G401 (cell line): Measurements from ENCODE around the gene DDN. TPM values are rescaled to one million over a fixed set of nuclear protein-coding genes. Genes with fewer than 3 reads are reported as not detected.
A peak's percentile ranks its signal among the peaks of the same experiment; 100 is the strongest.

Experiments
- DNase-seq: peaks from one replicate; pipeline ENCODE4 v3.0.0-alpha.2; 2015; ENCODE audit warnings: low spot score
- in situ Hi-C: cut with HindIII; loops from 2 replicates; pipeline ENCODE4 v1.10.0; 2016; ENCODE audit warnings: low sequenced_read_pairs, mixed read lengths
- total RNA-seq: library from RNA; depleted of rRNA; stranded (reverse); fragments of >200 nt; shearing (Covaris generic); gene quantifications from 2 replicates; pipeline ENCODE4 v1.2.3, GENCODE V29; 2014; rRNA removed

The DDN gene
- total RNA-seq = 2.3 and 5.2 TPM in 2 replicates

DNA sequence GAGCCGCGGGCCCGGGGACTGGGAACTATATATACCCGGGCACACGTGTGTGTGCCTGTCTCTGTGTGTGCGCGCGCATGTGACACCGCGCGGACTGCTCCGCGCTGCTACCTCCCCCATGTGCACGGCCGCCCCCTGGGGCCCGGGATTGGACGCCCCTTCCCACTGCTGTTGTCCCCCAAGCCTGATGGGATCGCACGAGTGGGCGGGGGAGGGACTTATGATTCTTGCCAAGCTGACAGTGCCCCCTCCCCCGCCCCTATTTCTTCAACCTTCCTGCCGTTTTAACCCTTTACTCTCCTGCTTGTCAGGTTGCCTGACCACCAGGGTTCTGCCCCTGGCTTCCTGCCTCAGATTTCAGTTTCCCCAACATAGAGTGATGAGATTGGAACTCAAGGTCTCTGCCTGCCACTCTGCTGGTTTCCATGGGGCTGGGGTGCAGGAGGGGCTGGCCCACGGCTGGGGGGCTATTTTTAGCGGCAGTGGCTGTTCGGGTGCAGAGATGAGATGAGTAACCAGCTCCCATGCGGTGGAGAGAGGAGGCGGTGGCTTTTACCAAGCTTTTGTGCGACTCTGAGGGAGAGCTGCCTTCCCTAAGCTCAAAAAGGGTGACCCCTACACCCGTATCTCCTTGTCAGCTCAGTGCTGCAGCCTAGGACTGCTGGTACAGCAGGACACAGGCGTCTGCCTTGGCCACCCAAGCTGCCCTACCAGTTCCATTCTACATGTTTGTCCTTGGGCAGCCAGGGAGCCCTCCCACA, at the start of gene DDN:
Gene DDN, minus strand, starts transcription at position 5 of the 761 bp plus-strand sequence. CDS start 88 bp downstream, outside the sequence.
- DNase-seq = no peak
- in situ Hi-C loops = no loop called here

DNA sequence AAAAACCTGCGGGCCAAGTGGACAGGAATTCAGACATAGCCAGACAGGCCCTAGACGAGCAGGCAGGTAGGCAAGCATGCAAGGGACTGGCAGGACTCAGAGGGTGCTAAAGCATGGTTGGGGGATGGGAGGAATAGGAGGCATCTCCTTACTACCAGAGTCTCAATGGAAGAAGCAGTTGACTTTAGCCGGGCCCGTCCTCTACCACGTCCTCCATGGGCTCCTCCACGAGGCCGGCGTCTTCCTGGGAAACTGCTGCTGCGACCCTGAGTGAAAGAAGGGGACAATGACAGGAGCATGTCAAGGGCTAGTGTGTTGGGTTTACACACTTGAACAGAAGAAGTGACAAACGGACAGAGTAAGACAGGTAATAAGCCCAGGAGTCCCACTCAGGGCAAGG, 49.8 kb upstream of the DDN start:
- in situ Hi-C loops = no loop called here
- DNase-seq = no peak

DNA sequence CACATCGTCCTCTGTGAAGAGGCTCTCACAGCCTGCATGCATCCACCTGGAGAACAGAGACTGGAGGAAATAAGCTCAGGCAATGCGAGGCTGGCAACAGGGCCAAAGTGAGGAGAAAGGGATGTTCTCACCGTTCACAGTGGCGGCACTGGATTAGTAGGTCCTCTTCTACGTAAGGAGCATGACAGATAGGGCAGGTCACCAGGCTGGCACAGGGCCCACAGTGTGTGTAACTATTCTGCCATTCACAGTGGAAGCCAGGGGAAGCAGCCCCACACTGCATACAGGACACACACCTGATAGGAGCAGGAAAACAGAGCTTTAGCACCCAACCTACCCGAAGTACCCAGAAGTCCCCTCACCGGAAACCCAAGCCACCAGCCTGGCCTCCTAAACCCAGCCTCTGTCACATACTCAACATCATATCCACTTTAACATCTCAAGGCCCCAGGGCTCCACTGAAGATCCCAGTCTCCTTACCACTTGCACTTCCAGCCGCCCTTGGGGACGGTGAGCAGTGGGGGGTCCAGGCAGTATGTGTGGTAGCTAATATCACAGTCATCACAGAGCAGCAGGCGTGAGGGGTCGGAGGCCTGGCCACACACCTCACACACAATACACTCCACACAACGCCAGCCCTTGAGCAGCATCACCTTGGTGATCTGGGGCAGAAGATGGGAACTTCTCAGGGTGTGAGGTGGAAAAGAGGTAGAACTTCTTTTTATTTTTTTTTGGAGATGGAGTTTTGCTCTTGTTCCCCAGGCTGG, 47.1 kb upstream of the DDN start:
- no peak for DNase-seq
- in situ Hi-C loops = no loop called here

DNA sequence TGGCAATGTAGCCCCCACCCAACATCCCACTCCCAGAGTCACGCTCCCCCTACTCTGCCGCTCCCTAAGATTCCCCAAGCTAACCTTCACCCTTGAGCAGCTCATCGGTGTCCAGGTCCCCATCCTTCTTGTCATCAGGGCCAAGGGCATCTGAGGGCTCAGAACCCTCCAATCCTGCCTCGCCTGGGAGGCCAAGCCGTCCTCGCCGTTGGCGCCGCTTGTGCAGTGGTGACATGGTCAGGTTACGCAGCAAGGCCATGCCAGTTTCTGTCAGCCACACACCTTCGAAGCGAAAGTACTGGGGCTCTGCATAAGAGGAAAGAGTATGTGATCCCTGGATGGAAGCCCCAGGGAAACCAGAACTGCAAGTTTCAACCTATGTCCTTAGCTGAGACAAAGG, 45.5 kb upstream of the DDN start:
- DNase-seq = no peak
- in situ Hi-C loops = no loop called here

DNA sequence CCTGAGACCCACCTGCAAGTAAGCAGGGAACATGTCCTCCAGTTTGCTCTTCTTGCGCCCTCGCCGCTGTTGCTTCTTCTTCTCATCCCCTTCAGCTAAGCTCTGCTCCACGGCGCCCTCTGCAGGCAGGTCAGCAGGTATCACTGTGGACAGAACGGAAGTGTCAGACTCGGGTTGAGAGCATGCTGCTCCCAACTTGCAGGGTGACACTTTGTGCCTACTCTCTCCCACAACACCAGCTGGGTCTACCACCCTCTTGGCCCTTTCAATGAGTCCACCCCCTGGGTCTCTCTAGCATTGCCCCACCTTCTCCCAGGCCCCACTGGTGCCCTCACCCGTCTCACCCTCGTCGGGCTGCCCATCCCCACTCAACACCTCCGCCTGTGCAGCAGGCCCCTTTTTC, 44.7 kb upstream of the DDN start:
- in situ Hi-C loops = no loop called here
- DNase-seq = peak; percentile 41

DNA sequence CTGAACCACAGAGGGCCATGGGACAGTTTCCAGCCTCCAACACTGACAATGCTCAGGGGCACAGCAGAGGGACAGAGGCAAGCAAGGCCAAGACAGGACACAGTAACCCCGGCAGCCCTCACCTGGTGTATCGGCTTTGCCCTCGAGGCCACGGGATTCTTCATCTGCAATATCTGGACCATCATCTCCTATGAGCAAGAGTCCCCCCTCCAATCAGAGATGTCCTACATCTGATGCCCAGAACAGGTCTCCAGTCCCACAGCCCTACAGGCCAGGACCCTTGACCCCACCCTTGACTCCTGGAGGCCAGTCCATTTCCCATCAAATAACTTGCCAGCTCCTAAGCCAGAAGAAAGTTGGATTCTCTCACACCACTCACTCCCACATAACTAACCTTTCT, 44.1 kb upstream of the DDN start:
- in situ Hi-C loops = no loop called here
- DNase-seq = no peak

DNA sequence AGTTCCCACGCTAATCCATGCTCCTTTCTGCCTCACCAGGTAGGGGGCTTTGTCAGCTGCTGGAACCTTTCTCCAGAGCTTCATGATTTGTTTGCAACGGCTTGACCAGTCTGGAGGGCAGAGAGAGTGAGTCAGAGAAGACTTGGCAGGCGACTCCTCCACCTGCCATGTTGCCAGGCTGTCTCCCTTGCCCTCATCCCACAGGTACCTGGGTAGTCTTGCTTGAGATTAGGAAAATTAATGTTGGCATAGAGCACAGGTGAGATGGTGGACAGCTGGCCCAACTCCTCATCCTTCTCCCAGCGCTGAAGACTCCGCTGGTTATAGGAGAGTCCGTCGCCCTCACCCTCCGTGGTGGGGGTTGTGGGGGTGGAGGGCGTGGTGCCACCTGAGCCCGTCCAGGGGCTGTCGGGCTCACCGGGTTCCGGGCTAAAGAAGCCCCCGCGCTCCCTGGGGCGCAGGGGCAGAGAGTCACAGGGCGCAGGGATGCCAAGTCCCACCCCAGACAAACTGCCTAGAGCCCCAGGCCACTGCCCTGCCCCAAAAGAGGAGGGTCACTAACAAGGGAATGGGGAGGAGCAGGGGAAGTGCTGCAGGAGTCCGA, 42.8 kb upstream of the DDN start:
- peak; percentile 35 for DNase-seq
- in situ Hi-C loops = no loop called here

DNA sequence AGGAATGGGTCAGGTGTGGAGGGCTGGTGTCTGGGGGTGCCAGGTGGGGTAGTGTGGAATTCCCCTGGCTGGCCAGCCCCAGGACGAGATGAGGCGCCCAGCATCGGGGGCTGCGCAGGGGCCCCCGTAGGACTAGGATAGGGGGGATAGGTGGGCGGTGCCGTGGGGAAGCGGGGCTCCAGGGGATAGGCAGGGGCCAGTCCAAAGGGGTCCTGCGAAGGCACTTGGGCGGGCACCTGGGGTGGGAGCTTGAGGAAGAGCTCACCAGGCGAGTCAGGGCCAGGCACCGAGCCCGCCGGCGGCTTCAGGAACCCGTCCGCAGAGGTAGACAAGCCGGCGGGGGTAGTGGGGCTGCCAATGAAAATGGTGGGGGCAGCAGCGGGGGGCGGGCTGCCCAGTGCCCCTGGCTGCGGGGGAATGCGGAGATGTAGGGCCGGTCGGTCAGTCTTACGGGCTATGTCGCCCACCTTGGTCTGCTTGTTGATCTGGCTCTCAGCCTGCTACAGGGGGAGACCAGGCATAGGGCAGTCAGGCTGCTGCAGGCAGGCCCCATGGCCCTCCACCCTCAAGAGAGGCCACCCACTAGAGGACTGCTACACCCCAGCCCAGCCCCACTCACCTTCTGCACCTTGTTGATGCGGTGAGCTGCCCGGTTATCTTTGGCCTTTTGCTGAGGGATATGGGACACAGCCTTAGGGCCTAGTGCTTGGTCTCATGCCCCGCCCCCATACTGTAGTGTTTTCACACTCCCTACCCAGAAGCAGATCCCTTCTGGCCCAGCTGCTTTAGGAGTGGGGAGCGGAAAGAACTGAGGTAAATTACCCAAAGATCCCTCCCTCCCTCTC, 42.1 kb upstream of the DDN start:
- in situ Hi-C loops = no loop called here
- no peak for DNase-seq

DNA sequence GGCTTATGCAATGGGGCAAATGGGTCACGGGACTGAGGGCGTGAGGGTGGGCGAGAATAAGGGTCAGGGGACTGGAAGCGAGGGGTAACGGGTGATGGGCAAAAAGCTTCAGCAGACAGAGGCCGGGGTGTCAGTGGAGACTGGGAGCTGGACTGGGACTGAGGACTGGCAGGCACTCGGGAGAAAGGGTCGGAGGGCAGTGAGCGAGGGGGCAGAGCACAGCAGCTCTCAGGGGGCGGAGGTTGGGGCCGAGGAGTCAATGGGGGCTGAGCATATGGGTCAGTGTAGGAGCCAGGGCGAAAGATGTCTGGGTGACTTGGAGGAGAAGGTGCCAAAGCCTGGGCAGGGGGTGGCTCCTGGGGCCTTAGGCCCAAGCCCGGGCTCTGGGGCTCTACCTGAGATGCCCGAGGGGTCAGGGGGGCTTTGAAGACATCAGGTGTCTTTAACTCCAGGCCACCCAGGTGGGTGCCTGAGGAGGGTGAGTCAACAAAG, 41.2 kb upstream of the DDN start:
- in situ Hi-C loops = no loop called here
- no peak for DNase-seq

DNA sequence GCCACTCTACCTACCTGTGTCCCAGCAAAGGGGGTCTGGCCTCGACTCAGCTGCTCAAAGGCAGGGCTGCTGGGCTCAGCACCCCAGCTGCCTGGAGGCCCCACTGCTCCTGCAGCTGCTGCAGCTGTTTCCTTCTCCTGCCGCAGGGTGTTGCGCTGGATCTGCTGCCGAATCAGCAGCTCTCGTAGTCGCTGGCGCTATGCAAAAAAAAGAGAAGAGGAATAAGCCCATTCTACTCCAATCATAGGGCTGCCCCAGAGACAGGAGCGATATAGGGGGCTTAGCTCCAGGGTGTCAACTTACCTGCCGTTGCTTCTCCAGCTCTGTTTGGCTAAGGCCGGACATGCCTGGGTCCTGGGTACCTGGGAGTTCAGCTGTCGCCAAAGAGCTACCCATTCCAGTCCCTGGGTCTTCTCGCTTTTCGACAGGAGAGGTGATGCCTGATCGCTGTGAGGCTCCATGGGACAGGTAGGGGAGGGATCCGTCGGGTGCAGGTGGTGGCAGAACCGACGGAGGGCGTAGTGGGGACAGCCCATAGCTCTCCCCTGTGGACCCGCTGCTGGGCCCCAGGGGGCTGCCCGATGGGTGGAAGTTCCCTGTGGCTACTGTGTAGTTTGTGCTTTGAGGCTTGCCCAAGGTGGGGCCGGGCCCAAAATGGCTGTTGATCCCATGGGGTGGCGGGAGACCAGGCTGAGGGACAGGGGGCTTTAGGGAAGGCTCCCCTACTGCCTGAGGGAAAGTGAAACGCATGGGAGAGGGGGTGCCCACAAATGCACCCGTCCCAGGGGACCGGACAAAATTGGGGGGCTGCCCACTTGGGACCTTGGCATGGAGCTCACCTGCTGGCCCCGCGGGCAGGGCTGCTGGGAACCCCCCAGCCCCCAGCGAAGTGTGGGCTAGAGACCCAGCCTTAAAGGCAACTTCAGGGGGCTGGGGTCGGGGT, 40.5 kb upstream of the DDN start:
- no peak for DNase-seq
- in situ Hi-C loops = no loop called here

DNA sequence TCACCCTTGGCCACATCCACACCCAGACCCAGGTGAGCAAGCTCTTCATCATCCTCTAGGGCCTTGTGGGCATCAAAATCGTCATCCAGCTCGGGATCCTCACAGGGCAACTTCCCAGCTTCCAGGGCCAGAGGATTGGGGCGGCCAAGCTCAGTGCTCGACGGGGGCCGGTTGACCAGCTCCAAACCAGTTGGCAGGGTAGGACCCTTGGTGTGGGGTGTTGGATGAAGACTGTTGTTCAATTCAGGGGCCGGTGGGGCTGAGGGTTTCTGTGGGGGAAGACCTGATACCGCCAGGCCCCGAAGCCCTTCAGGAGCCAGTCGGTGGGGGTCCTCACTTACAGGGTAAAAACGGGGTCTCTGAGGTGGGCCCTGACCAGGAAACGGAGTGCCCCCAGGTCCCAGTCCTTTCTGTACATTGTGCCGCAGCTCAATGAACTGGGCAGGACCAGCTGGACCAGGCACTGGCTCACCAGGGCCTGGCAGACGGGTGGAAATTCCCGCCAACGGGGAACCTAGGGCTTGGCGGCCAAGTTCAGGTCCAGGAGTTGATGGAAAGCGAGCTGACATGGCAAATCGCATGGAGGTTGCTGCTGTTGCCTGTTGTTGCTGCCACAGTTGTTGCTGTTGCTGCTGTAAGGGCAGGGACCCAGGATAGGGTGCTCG, 39.2 kb upstream of the DDN start:
- in situ Hi-C loops = no loop called here
- DNase-seq = peak; percentile 66

DNA sequence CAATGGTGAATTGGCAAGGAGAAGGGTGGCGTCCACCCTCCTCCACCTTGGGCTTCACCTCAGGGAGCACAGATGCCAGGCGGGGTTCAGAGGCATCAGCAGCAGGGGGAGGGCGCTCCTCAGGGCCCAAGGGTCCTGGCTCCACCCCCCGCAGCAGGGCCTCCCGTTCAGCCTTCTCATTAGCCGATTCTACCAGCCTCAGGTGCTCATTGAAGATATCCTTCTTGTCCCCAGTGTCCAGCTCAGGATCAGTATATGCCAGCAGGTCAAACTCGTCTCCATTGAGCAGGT, 38.7 kb upstream of the DDN start:
- no peak for DNase-seq
- in situ Hi-C loops = no loop called here

DNA sequence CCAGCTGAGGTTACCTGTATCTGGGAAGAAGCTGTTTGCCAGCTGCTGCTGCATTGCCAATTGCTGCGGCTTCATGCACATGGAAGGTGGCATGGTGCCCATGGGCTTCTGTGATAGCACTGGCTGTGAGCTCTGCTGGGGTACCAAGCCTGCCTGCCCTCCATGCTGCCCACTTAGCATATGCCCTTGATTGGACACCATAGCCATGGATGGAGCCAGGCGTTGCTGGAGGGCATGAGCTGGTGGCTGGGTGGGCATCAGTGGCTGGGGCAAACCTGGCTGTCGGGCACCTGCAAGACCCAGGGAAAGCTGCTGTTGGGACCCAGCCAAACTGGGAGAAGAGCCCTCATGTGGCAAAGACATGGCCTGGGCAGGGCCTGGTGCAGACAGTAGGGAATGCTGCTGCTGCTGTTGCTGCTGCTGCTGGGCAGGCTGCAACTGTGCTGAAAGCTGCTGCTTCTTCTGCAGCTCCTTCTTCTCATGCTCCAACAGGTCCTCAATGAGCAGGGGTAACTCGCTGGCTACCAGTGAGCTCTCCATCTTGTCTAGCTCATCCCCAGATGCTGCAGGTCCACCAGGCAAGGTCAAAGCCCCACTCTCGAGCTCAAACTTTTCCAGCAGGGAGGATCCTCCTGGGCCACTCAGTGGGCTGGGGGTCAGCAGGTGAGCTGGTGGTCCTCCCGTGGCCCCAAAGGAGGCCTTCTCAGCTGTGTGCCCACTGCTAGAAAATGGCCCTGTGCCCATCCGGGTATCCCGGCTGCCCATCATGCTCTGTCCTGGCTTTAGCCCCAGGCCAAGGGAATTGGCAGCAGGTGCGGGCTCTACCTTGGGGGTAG, 38.2 kb upstream of the DDN start:
- in situ Hi-C loops = no loop called here
- DNase-seq = no peak

DNA sequence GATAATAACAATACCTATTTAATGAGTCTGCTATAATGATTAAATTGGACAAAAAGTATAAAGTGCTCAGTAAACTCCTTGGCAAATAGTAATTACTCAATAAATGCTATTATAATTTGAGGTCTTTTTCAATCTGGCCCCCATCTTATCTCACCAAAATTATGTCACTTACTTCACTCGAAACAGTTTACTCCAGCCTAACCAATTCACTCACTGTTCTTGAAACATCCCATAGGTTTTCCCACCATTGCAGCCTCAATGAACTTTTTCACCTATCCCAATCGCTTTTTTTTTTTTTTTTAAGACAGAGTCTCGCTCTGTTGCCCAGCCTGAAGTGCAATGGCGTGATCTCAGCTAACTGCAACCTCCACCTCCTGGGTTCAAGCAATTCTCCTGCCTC, 36.9 kb upstream of the DDN start:
- no peak for DNase-seq
- in situ Hi-C loops = no loop called here

DNA sequence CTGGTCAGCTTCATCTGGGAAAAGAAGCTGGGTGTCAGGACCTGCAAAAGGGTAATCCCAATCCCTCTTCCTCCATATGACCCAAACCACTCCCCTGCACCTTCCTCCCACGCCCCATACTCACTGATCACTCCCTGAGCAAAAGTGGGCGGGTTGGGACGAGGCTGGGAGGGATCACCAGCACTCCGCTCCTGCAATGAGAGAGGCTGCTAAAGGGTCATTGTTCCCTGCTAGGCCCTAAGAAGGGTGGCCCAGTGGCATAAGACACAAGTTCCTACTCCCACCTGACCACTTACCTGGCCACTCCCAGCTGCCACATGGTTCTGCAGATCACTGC, 35.1 kb upstream of the DDN start:
- in situ Hi-C loops = no loop called here
- DNase-seq = no peak

DNA sequence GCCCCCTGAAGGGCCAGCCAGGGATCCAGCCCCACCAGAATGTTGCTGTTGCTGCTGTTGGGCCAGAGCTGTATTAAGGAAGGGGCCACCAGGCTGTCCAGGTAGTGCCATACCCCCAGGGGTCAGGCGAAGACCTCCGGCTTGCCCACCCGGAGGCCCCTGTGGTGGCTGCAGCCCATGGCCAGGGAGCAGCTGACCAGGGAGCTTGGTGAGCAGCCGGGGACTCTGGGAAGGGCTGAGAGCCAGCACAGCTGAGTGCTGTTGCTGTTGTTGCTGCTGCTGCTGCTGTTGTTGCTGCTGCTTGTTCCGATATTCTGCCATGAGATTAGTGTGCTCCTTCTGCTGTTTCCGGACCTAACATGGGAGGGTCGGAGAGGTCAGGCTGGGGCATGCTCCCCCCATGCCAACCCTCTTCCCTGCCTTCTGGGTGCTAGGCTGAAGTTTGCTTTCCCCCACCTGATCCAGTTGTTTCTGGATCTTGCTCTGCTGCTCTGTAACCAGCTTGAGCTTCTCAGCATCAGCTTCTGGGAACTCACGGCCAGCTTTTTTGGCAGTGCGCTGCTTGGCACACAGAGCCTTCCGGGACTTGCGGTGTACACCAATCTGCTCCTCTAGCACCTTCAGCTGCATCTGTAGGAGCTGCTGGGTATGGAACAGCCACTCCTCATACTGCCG, 34.6 kb upstream of the DDN start:
- in situ Hi-C loops = no loop called here
- no peak for DNase-seq
